ENCODE data around the gene CDK14. TPM values are rescaled to one million over a fixed set of nuclear protein-coding genes. Genes with fewer than 3 reads are reported as not detected.
A peak's percentile ranks its signal among the peaks of the same experiment; 100 is the strongest.

Gene CDK14
- total and polyA plus RNA-seq, 10 of the 15 experiments (the other 5 are each of a cell fraction or from before 2014, with no cell fraction given): 6.5 to 61.3 (median 24.2) TPM

- H3K4me3 ChIP-seq: peak overlapping the region; percentile 65; the same call in 1 of the 2 replicates
- intact Hi-C loops (cut with micrococcal nuclease; ENCODE audit: unreplicated experiment): no loop called here
- RAD21 ChIA-PET (ENCODE audit: unreplicated experiment): interaction anchor here (0.7 to 1.9 kb wide), 14 partner anchors 9 to 1854 kb away, joined by 3 to 17 read pairs (median 4); no protein-coding TSS in a partner anchor
- TF ChIP-seq BHLHE40 (IDR thresholded peaks at IDR 0.05; ENCODE audit: borderline replicate concordance in 1 of 2, low read depth in 2 of 2, low read length in 1 of 2) (no peak), TCF7 (IDR thresholded peaks at IDR 0.05; ENCODE audit: borderline replicate concordance) (no peak), RELB (IDR thresholded peaks at IDR 0.05; ENCODE audit: low read depth) (no peak), ZNF24 (IDR thresholded peaks at IDR 0.05) (no peak), RAD21 (IDR thresholded peaks at IDR 0.05; ENCODE audit: insufficient read depth, low read depth, low read length) (no peak), HCFC1 (IDR thresholded peaks at IDR 0.05; ENCODE audit: low read length) (no peak), EED (IDR thresholded peaks at IDR 0.05; ENCODE audit: low read depth) (no peak), NBN (IDR thresholded peaks at IDR 0.05) (no peak), MXI1 (IDR thresholded peaks at IDR 0.05; ENCODE audit: low read depth, low read length) (no peak), RB1 (IDR thresholded peaks at IDR 0.05; ENCODE audit: borderline replicate concordance) (no peak), NR2C1 (IDR thresholded peaks at IDR 0.05) (no peak), EP300 (IDR thresholded peaks at IDR 0.05; ENCODE audit: borderline replicate concordance in 1 of 2, control insufficient read depth in 1 of 2, low read depth in 2 of 2, low read length in 2 of 2) (no peak), SUPT20H (IDR thresholded peaks at IDR 0.05; ENCODE audit: borderline replicate concordance, control insufficient read depth, low read depth, low read length) (no peak), LARP7 (IDR thresholded peaks at IDR 0.05) (no peak), ZBTB33 (IDR thresholded peaks at IDR 0.05) (no peak), NKRF (conservative IDR thresholded peaks at IDR 0.05) (no peak), CTCF (IDR thresholded peaks at IDR 0.05 in 2 of 3, conservative IDR thresholded peaks at IDR 0.05 in 1 of 3; ENCODE audit: control insufficient read depth in 2 of 3, extremely low read depth in 1 of 3, insufficient read depth in 1 of 3, low read depth in 3 of 3, low read length in 3 of 3) (no peak)
Observed at GRCh38 chr7:90777465-90777864, 181.3 kb downstream of the CDK14 start.

More at GRCh38 chr7:90777465-90777864, 181.3 kb downstream of the CDK14 start:
- in situ Hi-C loops (cut with MboI): no loop called here
- POLR2A ChIA-PET: interaction anchor here (0.5 to 1.1 kb wide), 6 partner anchors 8 to 133 kb away, joined by 3 to 5 read pairs (median 4); no protein-coding TSS in a partner anchor
- no peak for FAIRE-seq
- DNase-seq (ENCODE audit: low read depth, low spot score): no peak
- ATAC-seq: peak; percentile 63
- peaks cover 4% of the 10 kb centered on the region for H3K79me2 ChIP-seq (ENCODE audit: control insufficient read depth, insufficient read depth, low read length)
- no peaks in the 10 kb centered on the region for H4K20me1 ChIP-seq (ENCODE audit: control insufficient read depth, insufficient read depth)
- no peaks in the 10 kb centered on the region for H3K27me3 ChIP-seq (replicated peaks in 1 of 2; ENCODE audit: control insufficient read depth in 2 of 2, insufficient read depth in 2 of 2, low read length in 1 of 2)
- CTCF ChIA-PET: interaction anchor here (0.6 to 1.8 kb wide), 7 partner anchors 11 to 256 kb away, joined by 3 to 7 read pairs (median 5); no protein-coding TSS in a partner anchor
- H3K27ac ChIP-seq (ENCODE audit: control insufficient read depth, insufficient read depth): peak overlapping the region; percentile 77
- H3K9ac ChIP-seq (ENCODE audit: control insufficient read depth, insufficient read depth, low read length): peak overlapping the region; percentile 37; the same call in 1 of the 2 replicates
- SMC1A ChIA-PET (ENCODE audit: uncharacterized antibody, unreplicated experiment): interaction anchor here (0.7 to 2.9 kb wide), 17 partner anchors 11 to 257 kb away, joined by 3 to 24 read pairs (median 4); no protein-coding TSS in a partner anchor
- H2AFZ ChIP-seq (ENCODE audit: control insufficient read depth, low read depth, low read length): peak overlapping the region; percentile 46
- H3K9me3 ChIP-seq (replicated peaks; ENCODE audit: control insufficient read depth, insufficient read depth, low read length): peaks cover 2% of the 10 kb centered on the region
- H3K4me2 ChIP-seq (ENCODE audit: control insufficient read depth, insufficient read depth): peak overlapping the region; percentile 84
- 2% methylated on average over 4 of the region's 4 CpGs for WGBS (ENCODE audit: insufficient coverage, insufficient replicate concordance, low lambda C conversion rate, missing lambda C conversion rate)
- H3K4me1 ChIP-seq (ENCODE audit: control insufficient read depth, insufficient read depth, low read length): peaks cover 35% of the 10 kb centered on the region
- no peaks in the 10 kb centered on the region for H3K36me3 ChIP-seq (ENCODE audit: control insufficient read depth in 2 of 2, insufficient read depth in 2 of 2, low read length in 1 of 2)
- BruUV-seq (replicated peaks): no TSS peak

All from GM12878 (cell line).